HepG2 (cell line): ENCODE measurements around the gene PPFIA3. TPM values are rescaled to one million over a fixed set of nuclear protein-coding genes. Genes with fewer than 3 reads are reported as not detected.

Experiments used
- ATAC-seq: fragments of 200-7000 bp; cut with Tn5 transposase; 3 replicates; pipeline ENCODE4 v1.9.1; 2020; ENCODE audit warnings: mild to moderate bottlenecking, moderate library complexity
- BruUV-seq: library from RNA; stranded (reverse); fragments of 400-500 nt; replicated peaks from 2 replicates; lab custom pipeline; 2021; lab: Mats Ljungman, UMichigan
- CTCF ChIA-PET: fragments of 300-600 bp; formaldehyde crosslinking; extraction: SDS; loops from one replicate; lab custom pipeline; 2021; ENCODE audit warnings: low total read pairs, inconsistent platforms, low intra/inter-chr PET ratio; lab: Yijun Ruan, JAX
- POLR2A ChIA-PET: fragments of 350-600 bp; sonication (Branson Sonifier 250); formaldehyde crosslinking; loops from one replicate; lab custom pipeline; 2020; ENCODE audit warnings: antibody characterized with exemption, inconsistent platforms; lab: Yijun Ruan, JAX
- DNase-seq: peaks from one replicate; pipeline ENCODE4 v3.0.0-alpha.2; 2015; ENCODE audit warnings: low spot score
- FAIRE-seq: peaks from 3 replicates; lab custom pipeline; 2011; peaks lifted over from hg19 to GRCh38; lab: Jason Lieb, UNC
- H2AFZ ChIP-seq: one replicate; pipeline ENCODE4 v1.6.1; 2011; ENCODE audit warnings: low read length, inconsistent platforms
- H3K27ac ChIP-seq: fragments of 300-600 bp; 3 replicates; pipeline ENCODE4 v1.8.0; 2011; ENCODE audit warnings: mixed run types, mild to moderate bottlenecking, mixed read lengths, low read length, inconsistent platforms; ENCODE audit not compliant: insufficient read depth; ENCODE audit errors: extremely low read length
- H3K27me3 ChIP-seq, 2 experiments: fragments of 200-600 bp in 1 of 2; 2 replicates in 1 of 2; 3 replicates in 1 of 2; pipeline versions ENCODE4 v1.6.0 to v1.8.0; 2011; ENCODE audit warnings: low read length in 2 of 2, mild to moderate bottlenecking in 2 of 2, moderate library complexity in 2 of 2, inconsistent platforms in 1 of 2; ENCODE audit not compliant: insufficient read depth in 2 of 2, control insufficient read depth in 1 of 2
- H3K36me3 ChIP-seq, 2 experiments: fragments of 200-600 bp in 1 of 2; replicated peaks in 1 of 2; 2 replicates in 1 of 2; 3 replicates in 1 of 2; pipeline versions ENCODE4 v1.5.1 to v1.8.0; 2011; ENCODE audit warnings: low read length in 2 of 2, inconsistent platforms in 1 of 2; ENCODE audit not compliant: insufficient read depth in 2 of 2, control insufficient read depth in 1 of 2
- H3K4me1 ChIP-seq: 2 replicates; pipeline ENCODE4 v1.5.1; 2012; ENCODE audit warnings: low read length, inconsistent platforms; ENCODE audit not compliant: insufficient read depth
- H3K4me2 ChIP-seq: 2 replicates; pipeline ENCODE4 v1.6.0; 2011; ENCODE audit warnings: low read depth, low read length, inconsistent platforms
- H3K4me3 ChIP-seq, 3 experiments: fragments of 200-600 bp in 1 of 3; sonication (generic), shearing (Covaris generic) in 1 of 3; replicated peaks in 1 of 3; 2 replicates each; pipeline ENCODE4 v1.5.1; 2011 to 2016; ENCODE audit warnings: low read length in 3 of 3, inconsistent platforms in 2 of 3, low read depth in 2 of 3, mild to moderate bottlenecking in 2 of 3, control low read depth in 1 of 3, mixed read lengths in 1 of 3; ENCODE audit not compliant: insufficient read depth in 1 of 3
- H3K79me2 ChIP-seq: one replicate; pipeline ENCODE4 v1.6.1; 2011; ENCODE audit warnings: low read length, inconsistent platforms; ENCODE audit not compliant: insufficient read depth
- H3K9ac ChIP-seq: 2 replicates; pipeline ENCODE4 v1.6.0; 2011; ENCODE audit warnings: mild to moderate bottlenecking, low read depth, low read length, inconsistent platforms; ENCODE audit not compliant: insufficient read depth
- H3K9me3 ChIP-seq: 2 replicates; pipeline ENCODE4 v1.5.1; 2012; ENCODE audit warnings: mild to moderate bottlenecking, low read length
- H4K20me1 ChIP-seq: 2 replicates; pipeline ENCODE4 v1.6.0; 2011; ENCODE audit warnings: inconsistent platforms, mild to moderate bottlenecking, low read length, moderate library complexity; ENCODE audit not compliant: insufficient read depth
- BCL6 ChIP-seq: IDR thresholded peaks from 2 replicates; pipeline ENCODE4 v1.6.1; 2016; ENCODE audit warnings: missing genetic modification reagents, missing compliant biosample characterization
- FOXP1 ChIP-seq, 2 experiments: fragments of 450-650 bp in 1 of 2; IDR thresholded peaks; 2 replicates each; pipeline ENCODE4 v1.6.1; 2017 to 2018; ENCODE audit warnings: antibody characterized with exemption in 1 of 2
- HNRNPK ChIP-seq: fragments of 200-400 bp; formaldehyde crosslinking; IDR thresholded peaks from 2 replicates; pipeline ENCODE4 v1.6.1; 2018; ENCODE audit warnings: low read length, low read depth, moderate library complexity, mild to moderate bottlenecking; ENCODE audit not compliant: poor library complexity, severe bottlenecking
- KDM2A ChIP-seq: sonication (generic); formaldehyde crosslinking; IDR thresholded peaks from 2 replicates; pipeline ENCODE4 v1.4.0; 2020; ENCODE audit warnings: low read depth, missing genetic modification reagents, borderline replicate concordance
- PHF20 ChIP-seq: sonication (generic); formaldehyde crosslinking; IDR thresholded peaks from 2 replicates; pipeline ENCODE4 v1.5.0; 2020; ENCODE audit warnings: mild to moderate bottlenecking, missing genetic modification reagents
- PHF21A ChIP-seq: sonication (generic); formaldehyde crosslinking; IDR thresholded peaks from 2 replicates; pipeline ENCODE4 v1.5.0; 2020; ENCODE audit warnings: mild to moderate bottlenecking, missing genetic modification reagents
- ZNF230 ChIP-seq: sonication (generic); formaldehyde crosslinking; IDR thresholded peaks from 2 replicates; pipeline ENCODE4 v1.4.0; 2020; ENCODE audit warnings: mild to moderate bottlenecking, missing genetic modification reagents
- ZNF549 ChIP-seq: sonication (generic); formaldehyde crosslinking; IDR thresholded peaks from 2 replicates; pipeline ENCODE4 v1.5.0; 2020; ENCODE audit warnings: missing genetic modification reagents
- ZNF556 ChIP-seq: sonication (generic); formaldehyde crosslinking; IDR thresholded peaks from 2 replicates; pipeline ENCODE4 v1.4.0; 2020; ENCODE audit warnings: mild to moderate bottlenecking, missing genetic modification reagents, borderline replicate concordance
- WGBS: methylation state at CpG from one replicate; pipeline ENCODE4 v1.1.6; 2017; ENCODE audit warnings: low lambda C conversion rate; 5-methylcytosine and 5-hydroxymethylcytosine counted together
- in situ Hi-C: cut with HindIII; loops from 2 replicates; pipeline ENCODE4 v1.10.0; 2017; ENCODE audit warnings: low pct_unique_long_range_greater_than_20kb; ENCODE audit not compliant: extremely low pct_ligation_motif_present
- intact Hi-C: fragments of 100-400 bp; cut with micrococcal nuclease; formaldehyde crosslinking; loops from one replicate; pipeline ENCODE4 v1.10.0; 2022; ENCODE audit not compliant: unreplicated experiment
- polyA plus RNA-seq, 8 experiments: library from polyadenylated mRNA; depleted of rRNA in 3 of 8; stranded (reverse) in 7 of 8; unstranded in 1 of 8; fragments of >200 nt; fragmentation: Illumina TruSeq in 4 of 8; extraction: Trizol in 4 of 8; gene quantifications; 2 replicates each; pipeline versions ENCODE4 v1.2.1 to v1.2.3, GENCODE V29; 2011 to 2016; ENCODE audit warnings: low read depth in 4 of 8, missing spikeins in 1 of 8, mixed read lengths in 1 of 8; ENCODE audit not compliant: insufficient read depth in 1 of 8
- total RNA-seq, 5 experiments: library from RNA; depleted of rRNA; stranded (reverse); fragments of >200 nt; fragmentation: Illumina TruSeq; extraction: Trizol; gene quantifications; 2 replicates each; pipeline ENCODE4 v1.2.3, GENCODE V29; 2016; ENCODE audit warnings: low read depth in 1 of 5
- TF ChIP-seq, protein P1 (sequence below): sonication (generic); formaldehyde crosslinking; conservative IDR thresholded peaks from 2 replicates; pipeline ENCODE4 v1.8.0; 2022; ENCODE audit warnings: missing genetic modification reagents
- TF ChIP-seq, protein P2 (sequence below): sonication (generic); formaldehyde crosslinking; IDR thresholded peaks from one replicate; pipeline ENCODE4 v1.5.1; 2020; ENCODE audit warnings: mild to moderate bottlenecking, missing genetic modification reagents; ENCODE audit errors: not compliant biosample characterization

The PPFIA3 gene
- total and polyA plus RNA-seq, 2 of the 13 experiments (the other 11 are each of a cell fraction or from before 2014, with no cell fraction given), result 6.7 to 8.6 TPM

GRCh38 chr19:49150106-49150943, 31.0 kb downstream of the PPFIA3 start:
- ChIA-PET POLR2A (interaction anchor here (0.7 to 3.2 kb wide), 7 partner anchors 11 to 157 kb away, joined by 4 to 14 read pairs (median 7); partner anchors contain the start of genes GYS1, LIN7B and RUVBL2), CTCF (no interaction called here)
- H3K27me3 ChIP-seq, result no peaks in the 10 kb centered on the region; a peak in 2 of 5 replicates
- in situ Hi-C loops, result loop anchor here (5.0 kb wide), 1 partner anchor 33 kb away; the partner anchor contains the start of genes C19orf73 and PPFIA3
- intact Hi-C loops, result loop anchor here (10.0 kb wide), 1 partner anchor 54 kb away; no protein-coding TSS in a partner anchor
- BruUV-seq, result TSS peak; percentile 96
- ATAC-seq, result peak; percentile 74
- no peaks in the 10 kb centered on the region for H3K36me3 ChIP-seq
- H3K4me3 ChIP-seq, result peak overlapping the region; percentile 53 to 86 (median 63)
- H3K4me2 ChIP-seq, result peak overlapping the region; percentile 94
- H3K9me3 ChIP-seq, result no peaks in the 10 kb centered on the region
- peak overlapping the region; percentile 77 for H3K9ac ChIP-seq
- WGBS, result 0% methylated on average over 29 of the region's 75 CpGs
- DNase-seq, result peak; percentile 76
- peaks cover 64% of the 10 kb centered on the region for H3K4me1 ChIP-seq
- H4K20me1 ChIP-seq, result no peaks in the 10 kb centered on the region
- H3K79me2 ChIP-seq, result no peaks in the 10 kb centered on the region
- peak; percentile 46 for FAIRE-seq
- peak overlapping the region; percentile 77 for H3K27ac ChIP-seq
- H2AFZ ChIP-seq, result no peak overlapping the region
- TF ChIP-seq BCL6 (CRISPR knock-in tag) (no peak), ZNF230 (CRISPR knock-in tag) (no peak), KDM2A (peak; percentile 80), PHF20 (CRISPR knock-in tag) (peak; percentile 56), FOXP1 (IDR thresholded peaks at IDR 0.05) (no peak), FOXP1 (CRISPR knock-in tag; IDR thresholded peaks at IDR 0.05) (no peak), HNRNPK (no peak), ZNF556 (peak; percentile 45; the same call in 1 of the 2 replicates), PHF21A (CRISPR knock-in tag) (peak; percentile 82), ZNF549 (CRISPR knock-in tag) (no peak)
- TF ChIP-seq, protein P1, sequence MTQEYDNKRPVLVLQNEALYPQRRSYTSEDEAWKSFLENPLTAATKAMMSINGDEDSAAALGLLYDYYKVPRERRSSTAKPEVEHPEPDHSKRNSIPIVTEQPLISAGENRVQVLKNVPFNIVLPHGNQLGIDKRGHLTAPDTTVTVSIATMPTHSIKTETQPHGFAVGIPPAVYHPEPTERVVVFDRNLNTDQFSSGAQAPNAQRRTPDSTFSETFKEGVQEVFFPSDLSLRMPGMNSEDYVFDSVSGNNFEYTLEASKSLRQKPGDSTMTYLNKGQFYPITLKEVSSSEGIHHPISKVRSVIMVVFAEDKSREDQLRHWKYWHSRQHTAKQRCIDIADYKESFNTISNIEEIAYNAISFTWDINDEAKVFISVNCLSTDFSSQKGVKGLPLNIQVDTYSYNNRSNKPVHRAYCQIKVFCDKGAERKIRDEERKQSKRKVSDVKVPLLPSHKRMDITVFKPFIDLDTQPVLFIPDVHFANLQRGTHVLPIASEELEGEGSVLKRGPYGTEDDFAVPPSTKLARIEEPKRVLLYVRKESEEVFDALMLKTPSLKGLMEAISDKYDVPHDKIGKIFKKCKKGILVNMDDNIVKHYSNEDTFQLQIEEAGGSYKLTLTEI (CRISPR knock-in tag), result no peak
- TF ChIP-seq, protein P2, sequence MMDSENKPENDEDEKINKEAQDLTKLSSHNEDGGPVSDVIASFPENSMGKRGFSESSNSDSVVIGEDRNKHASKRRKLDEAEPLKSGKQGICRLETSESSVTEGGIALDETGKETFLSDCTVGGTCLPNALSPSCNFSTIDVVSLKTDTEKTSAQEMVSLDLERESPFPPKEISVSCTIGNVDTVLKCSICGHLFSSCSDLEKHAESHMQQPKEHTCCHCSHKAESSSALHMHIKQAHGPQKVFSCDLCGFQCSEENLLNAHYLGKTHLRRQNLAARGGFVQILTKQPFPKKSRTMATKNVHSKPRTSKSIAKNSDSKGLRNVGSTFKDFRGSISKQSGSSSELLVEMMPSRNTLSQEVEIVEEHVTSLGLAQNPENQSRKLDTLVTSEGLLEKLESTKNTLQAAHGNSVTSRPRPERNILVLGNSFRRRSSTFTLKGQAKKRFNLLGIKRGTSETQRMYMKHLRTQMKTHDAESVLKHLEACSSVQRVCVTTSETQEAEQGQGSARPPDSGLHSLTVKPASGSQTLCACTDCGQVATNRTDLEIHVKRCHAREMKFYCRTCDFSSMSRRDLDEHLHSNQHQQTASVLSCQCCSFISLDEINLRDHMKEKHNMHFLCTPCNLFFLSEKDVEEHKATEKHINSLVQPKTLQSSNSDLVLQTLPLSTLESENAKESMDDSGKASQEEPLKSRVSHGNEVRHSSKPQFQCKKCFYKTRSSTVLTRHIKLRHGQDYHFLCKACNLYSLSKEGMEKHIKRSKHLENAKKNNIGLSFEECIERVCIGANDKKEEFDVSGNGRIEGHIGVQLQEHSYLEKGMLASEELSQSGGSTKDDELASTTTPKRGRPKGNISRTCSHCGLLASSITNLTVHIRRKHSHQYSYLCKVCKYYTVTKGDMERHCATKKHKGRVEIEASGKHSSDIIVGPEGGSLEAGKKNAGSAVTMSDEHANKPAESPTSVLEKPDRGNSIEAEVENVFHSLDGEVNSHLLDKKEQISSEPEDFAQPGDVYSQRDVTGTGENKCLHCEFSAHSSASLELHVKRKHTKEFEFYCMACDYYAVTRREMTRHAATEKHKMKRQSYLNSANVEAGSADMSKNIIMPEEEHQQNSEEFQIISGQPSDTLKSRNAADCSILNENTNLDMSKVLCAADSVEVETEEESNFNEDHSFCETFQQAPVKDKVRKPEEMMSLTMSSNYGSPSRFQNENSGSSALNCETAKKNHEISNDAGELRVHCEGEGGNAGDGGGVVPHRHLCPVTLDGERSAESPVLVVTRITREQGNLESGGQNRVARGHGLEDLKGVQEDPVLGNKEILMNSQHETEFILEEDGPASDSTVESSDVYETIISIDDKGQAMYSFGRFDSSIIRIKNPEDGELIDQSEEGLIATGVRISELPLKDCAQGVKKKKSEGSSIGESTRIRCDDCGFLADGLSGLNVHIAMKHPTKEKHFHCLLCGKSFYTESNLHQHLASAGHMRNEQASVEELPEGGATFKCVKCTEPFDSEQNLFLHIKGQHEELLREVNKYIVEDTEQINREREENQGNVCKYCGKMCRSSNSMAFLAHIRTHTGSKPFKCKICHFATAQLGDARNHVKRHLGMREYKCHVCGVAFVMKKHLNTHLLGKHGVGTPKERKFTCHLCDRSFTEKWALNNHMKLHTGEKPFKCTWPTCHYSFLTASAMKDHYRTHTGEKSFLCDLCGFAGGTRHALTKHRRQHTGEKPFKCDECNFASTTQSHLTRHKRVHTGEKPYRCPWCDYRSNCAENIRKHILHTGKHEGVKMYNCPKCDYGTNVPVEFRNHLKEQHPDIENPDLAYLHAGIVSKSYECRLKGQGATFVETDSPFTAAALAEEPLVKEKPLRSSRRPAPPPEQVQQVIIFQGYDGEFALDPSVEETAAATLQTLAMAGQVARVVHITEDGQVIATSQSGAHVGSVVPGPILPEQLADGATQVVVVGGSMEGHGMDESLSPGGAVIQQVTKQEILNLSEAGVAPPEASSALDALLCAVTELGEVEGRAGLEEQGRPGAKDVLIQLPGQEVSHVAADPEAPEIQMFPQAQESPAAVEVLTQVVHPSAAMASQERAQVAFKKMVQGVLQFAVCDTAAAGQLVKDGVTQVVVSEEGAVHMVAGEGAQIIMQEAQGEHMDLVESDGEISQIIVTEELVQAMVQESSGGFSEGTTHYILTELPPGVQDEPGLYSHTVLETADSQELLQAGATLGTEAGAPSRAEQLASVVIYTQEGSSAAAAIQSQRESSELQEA (CRISPR knock-in tag), result no peak
